ENCODE measurements around the gene MEIS1.

Gene MEIS1

DNA sequence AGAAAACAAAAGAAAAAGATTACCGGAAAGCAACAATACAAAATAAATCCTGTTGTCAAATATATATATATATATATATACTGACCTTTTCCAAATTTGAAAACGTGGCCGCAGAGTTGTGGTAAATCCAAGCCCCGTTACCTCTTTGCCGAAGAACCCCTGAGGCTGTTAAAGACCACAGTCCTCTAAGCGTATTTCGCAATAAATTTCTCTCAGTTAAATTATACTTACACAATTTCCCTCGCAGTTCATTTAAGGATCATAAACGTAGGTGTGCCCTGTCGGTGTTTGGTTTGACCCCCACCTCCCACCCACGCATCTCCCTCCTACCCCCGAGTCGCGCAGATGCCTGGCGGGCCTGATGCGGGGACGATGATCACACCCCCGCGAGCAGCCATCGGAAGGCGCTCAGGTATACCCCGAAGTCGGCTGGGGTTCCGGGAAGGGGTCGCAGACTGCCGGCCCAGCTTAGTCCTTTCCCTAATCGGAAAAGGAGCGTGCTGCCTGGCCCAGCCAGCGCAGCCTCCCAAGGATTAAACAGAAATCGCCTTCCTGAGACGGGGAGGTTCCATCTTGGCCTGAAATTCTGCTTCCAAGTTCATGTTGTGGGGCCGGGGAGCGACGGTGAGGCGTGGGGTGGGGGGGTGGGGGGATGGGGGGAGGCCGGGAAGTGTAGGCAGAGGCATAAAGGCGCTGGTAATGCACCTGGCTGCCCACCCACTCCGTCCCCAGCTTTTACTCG lies 2.9 kb upstream of the MEIS1 start:
- no peak for DNase-seq

GRCh38 chr2:66432801-66433694 lies 1.9 kb upstream of the MEIS1 start:
- DNase-seq = peak; percentile 89 to 93

DNA sequence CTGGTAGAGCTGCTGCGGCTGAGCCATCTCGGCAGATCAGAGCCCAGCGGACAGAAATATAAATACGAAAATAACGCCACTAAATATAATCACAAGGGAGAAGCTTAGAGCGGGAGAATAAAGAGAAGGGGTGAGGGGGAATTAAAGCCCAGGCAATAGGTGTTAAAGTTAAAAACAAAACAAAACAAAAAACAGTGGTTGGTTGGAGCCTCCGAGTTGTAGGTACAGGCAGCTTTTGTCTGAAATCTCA lies 1.3 kb upstream of the MEIS1 start:
- DNase-seq = no peak

- DNase-seq = peak; percentile 51 to 59
Measured at GRCh38 chr2:66433945-66434678, 813 bp upstream of the MEIS1 start.

- peak in 1 of 2 experiments; percentile 41 for DNase-seq
Measured at GRCh38 chr2:66435549-66435875, 587 bp downstream of the MEIS1 start.

- no peak for DNase-seq
Measured at GRCh38 chr2:66435963-66436362, 1.0 kb downstream of the MEIS1 start.

- no peak for DNase-seq
Measured at GRCh38 chr2:66436581-66437001, 1.7 kb downstream of the MEIS1 start.

- no peak for DNase-seq
Measured at GRCh38 chr2:66437109-66437690, 2.3 kb downstream of the MEIS1 start.

GRCh38 chr2:66437691-66438497 lies 3.0 kb downstream of the MEIS1 start:
- peak in 1 of 2 experiments; percentile 26 for DNase-seq

- no peak for DNase-seq
Measured at GRCh38 chr2:66438498-66438833, 3.5 kb downstream of the MEIS1 start.

DNA sequence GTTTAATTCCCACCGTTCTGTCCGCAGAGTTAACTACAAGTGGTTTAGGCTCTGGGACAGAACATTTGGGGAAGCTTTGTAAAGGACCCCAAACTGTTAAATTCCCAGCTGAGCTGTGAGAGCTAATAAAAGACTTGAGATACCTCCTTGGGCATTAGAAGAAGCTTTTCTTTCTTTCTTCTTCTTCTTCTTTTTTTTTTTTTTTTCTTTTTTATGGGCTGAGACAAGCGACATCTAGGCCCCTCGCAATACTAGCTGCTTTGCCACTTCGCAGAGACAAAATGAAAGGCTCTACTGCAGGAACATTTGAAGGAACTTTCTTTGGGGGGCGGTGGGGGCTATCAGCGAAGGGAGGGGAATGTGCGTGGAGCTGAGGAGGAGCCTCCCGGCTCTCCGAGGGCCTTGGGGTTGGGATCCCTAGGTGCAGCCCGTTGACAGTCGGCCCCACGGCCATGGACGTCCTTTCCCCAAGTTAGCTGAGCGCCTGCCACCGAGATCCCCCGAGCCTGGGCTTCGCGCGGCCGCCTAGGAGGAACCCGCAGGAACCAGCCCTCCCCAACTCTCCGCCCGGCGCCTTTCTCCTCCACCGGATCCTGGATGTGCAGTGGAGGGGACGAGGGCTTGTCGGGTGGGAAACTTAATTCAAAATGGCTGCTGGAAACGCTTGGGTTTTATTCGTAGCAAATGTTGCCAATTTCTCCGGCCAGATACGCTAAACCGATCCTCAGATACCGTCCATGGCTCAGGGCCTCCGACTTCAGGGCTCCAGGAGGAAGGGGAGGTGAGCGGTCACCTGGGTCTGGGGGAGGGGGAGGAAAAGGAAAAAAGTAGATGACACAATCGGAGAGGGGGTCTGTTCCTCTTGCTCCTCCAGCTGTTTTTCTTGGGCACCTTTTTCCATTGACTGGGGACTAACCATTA lies 4.2 kb downstream of the MEIS1 start:
- no peak for DNase-seq

GRCh38 chr2:66439812-66440542 lies 5.1 kb downstream of the MEIS1 start:
- DNase-seq = peak in 1 of 2 experiments; percentile 15

- no peak for DNase-seq
Measured at GRCh38 chr2:66440708-66441497, 6.0 kb downstream of the MEIS1 start.

GRCh38 chr2:66441581-66442320 lies 6.8 kb downstream of the MEIS1 start:
- DNase-seq = no peak

GRCh38 chr2:66442516-66443185 lies 7.7 kb downstream of the MEIS1 start:
- no peak for DNase-seq

DNA sequence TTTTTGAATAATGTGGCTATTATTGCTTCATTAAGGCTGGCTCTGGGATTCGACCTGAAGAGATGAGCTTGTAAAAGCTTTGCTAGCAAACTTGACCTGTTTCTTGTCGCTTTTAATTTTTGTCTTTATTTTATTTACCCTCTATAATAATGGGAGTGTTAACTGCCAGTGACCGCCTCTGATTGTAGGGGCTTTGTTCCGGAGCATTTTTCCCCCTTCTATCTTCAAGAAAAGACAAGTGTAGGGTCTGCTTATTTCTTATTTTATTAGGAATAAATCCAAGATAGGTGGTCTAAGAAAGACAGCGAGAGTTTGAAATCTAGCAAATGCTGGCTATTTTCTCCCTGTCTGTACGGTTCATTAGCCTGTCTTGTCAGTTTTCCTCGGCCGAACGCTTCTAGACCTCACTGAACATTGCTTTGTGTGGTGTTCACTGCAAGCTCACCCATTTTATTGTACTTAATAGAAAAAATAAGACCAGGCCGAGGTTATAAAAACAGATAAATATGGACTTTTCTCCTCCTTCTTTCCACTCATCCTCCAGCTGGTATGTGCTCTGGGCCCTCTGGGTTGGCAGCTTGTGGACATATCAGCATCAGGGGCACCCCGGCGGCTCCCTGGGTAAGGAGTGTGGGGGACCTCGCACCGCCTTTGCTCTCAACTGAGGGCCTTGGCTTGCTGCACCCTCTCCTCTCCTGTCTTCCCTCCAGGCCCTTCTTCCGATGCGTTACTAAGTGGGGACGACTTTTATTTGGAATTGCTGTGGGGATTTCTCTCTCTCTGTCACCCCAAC lies 8.5 kb downstream of the MEIS1 start:
- DNase-seq = no peak

GRCh38 chr2:66443979-66444861 lies 9.3 kb downstream of the MEIS1 start:
- DNase-seq = no peak

All from NCI-H2081 (cell line).